ENCODE data around the gene MEGF11.

The MEGF11 gene

GRCh38 chr15:66047321-66048024, 206.1 kb downstream of the MEGF11 start:
- DNase-seq, result no peak

GRCh38 chr15:66046751-66047150, 206.8 kb downstream of the MEGF11 start:
- DNase-seq, result no peak

DNA sequence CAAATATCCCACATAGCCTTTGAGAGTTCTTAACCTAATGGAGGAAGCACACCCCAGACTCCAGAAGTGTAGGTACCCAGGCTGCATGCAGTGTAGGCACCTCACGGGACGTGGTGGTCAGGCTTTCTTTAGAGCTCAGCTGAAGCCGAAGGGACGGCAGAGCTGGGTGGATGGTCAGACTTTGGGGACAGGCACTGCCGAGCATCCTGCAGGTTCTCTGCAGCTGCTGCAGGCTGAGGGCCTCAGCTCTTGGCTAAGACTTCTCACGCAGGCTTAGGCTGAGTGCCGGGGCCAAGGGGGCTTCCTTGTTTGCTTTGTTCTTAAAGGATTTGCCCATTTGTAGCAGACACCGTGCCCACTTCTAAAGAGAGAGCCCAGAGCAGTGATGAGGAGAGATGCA, 207.2 kb downstream of the MEGF11 start:
- DNase-seq, result no peak

GRCh38 chr15:66045542-66045941, 208.0 kb downstream of the MEGF11 start:
- no peak for DNase-seq

GRCh38 chr15:66044837-66045236, 208.7 kb downstream of the MEGF11 start:
- no peak for DNase-seq

- no peak for DNase-seq
Measured at GRCh38 chr15:66043264-66043663, 210.3 kb downstream of the MEGF11 start.

- DNase-seq, result no peak
Measured at GRCh38 chr15:66042624-66043023, 210.9 kb downstream of the MEGF11 start.

DNA sequence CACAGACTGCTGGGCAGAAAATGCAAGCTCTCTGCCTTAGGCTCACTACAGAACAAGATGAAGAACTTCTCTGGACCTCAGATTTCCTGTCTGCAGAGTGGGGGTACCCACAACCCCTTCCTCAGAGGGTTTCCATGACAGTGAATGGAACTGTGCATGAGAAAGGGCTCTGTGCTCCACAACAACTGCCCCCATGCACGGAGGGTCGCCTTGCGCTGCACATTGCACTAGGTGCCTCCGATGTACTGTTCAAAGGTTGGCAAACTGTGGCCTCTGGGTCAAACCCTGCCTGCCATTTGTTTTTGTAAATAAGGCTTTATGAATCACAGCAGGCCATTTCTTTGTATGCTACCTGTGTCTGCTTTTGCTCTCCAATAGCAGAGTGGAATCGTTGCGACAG, 212.3 kb downstream of the MEGF11 start:
- no peak for DNase-seq

DNA sequence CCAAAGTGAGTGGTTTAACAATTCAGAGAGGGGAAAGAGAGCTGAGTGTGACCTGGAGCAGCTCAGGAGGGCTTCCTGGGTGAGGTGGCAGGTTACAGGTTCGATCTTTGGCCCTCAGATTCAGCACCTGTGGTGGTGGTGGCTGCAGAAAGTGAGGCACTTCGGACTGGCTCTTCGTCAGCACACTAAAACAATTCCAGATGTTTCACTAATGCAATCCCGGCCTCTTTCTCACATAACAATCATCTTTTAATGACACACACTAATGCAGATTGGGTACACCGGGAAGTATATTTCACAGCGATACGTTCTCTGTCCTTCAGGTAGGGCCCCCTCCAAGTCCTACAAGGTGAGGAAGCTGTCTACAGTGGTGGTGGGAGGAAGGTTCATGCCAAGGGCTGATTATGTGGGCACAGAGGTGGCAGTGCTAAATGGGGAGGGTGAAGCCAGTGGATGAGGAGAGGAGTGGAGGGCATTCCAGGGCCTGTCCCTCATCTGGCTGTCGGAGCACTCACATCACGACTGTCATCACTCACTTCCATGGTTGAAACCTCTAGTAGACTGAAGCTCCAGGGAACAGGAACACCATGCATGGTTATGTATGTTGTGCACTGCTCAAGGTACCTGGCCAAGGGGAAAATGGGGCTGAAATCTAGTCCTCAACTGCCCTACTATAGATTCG, 213.2 kb downstream of the MEGF11 start:
- no peak for DNase-seq

DNA sequence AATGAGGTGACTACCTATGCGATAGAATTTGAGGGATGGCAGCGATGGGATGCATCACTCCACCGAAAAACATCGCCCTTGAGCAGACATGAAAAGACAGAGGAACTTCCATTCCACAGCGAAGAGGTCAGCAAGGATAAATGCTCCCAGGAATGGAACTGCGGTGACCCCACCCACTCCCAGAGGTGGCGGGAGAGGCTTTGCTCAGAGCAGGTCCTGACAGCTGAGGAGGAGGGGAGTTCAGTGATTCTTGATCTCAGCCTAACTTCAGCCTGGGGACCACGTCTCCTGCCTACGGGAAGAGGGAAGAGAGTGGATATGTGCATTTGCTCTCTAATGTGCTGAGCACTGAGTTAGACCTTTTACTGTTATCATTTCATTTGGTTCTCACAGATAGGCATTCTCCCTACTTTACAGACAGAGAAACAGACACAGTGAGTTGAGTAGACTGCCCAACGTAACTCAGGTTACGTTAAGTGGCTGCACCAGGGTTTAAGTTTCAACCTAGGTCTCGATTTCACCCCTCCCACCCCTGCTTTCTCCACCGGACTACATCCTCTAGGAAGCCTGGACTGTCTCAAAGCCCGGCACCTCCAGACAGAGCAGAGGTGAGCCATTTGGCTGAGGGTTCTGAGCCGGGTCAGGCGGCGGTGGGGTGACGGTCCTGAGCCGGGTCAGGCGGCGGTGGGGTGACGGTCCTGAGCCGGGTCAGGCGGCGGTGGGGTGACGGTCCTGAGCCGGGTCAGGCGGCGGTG, 214.3 kb downstream of the MEGF11 start:
- DNase-seq, result no peak

DNA sequence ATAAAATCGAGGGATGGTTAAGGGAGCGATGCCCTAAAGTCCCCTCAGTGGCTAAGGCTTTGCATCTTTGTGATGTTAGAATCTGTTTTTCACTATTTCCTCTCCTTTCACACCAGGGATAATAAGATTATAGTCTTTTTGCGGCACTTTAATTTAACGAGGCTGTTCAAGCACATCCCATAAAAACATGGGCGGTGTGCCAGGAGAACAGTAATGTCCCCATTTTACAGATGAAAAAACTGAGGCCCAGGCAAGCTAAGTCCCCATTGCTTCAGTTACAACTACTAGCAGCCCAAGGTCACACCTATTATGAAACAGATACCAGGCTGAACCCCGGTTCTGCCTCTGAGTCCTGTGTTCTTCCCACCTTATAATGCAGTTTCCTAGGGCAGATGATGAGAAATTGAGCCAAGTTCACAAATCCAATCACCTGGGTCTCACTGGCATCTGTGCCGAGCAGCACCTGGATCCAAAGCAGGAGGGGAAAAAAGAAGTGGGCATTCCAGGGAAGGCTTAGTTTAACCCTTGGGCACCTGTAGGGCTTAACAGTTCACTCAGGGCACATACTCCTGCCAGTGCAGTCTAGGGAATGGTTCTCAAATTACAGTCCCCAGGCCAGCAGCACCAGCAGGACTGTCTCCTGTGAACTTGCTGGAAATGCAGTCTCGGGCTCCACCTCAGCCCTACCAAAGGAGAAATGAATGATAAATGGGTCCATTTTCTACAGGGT, 215.0 kb downstream of the MEGF11 start:
- DNase-seq, result no peak

- no peak for DNase-seq
Measured at GRCh38 chr15:66036859-66037258, 216.7 kb downstream of the MEGF11 start.

- no peak for DNase-seq
Measured at GRCh38 chr15:66035901-66036300, 217.6 kb downstream of the MEGF11 start.

- no peak for DNase-seq
Measured at GRCh38 chr15:66033143-66033542, 220.4 kb downstream of the MEGF11 start.

GRCh38 chr15:66032006-66032405, 221.5 kb downstream of the MEGF11 start:
- DNase-seq, result no peak

DNA sequence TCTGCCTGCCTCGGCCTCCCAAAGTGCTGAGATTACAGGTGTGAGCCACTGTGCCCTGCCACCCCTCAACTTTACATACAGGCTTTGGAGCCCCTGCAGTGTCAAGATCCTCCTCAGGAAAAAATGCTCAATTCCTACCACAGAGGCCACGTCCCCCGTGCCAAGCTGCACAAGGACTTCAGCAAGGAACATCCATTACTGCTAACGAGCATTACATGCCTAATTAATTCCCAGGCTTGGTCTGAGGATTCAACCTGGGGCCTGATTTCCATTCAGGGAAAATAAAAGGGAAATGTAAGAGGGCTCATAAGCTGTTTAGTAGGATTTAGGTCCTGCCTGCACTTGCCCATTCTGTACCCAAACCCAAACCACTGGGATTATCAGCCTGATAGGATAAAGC, 222.9 kb downstream of the MEGF11 start:
- no peak for DNase-seq

DNA sequence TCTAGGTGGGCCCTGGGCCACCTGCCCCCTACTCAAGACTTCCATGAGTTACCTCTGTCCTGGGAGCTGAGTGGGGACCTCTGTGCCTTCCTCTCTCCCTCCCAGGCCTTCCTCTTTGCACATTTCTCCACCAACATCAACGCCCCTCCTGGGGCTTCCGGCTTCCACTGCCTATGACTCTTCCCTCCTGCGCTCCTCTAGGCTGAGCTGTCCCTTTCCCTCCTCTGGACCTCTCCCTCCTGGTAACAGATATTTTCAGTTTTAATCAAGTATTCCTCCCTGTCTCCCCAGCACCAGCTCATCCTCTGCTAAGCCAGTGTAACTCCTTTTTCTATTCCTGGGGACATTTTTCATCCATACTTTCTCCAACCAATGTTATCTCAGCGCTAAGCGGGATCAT, 223.9 kb downstream of the MEGF11 start:
- DNase-seq, result no peak

- no peak for DNase-seq
Measured at GRCh38 chr15:66027268-66027805, 226.2 kb downstream of the MEGF11 start.

DNA sequence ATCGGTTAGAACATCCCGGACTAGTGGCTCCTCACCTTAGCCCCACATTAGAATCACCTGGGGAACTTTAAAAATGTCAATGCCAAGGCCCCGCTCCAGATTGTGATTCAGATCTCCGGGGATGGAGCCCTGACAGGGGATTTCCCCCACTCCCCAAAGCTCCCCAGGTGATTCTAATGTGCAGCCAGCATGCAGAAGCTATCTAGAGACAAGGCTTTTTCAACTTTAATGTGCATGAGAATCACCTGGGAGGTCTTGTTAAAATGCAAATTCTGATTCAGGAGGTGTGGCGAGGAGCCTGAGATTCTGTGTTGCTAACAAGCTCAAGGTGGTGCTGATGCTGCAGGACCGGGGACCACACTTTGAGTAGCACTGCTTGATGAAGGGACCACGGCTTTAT, 227.6 kb downstream of the MEGF11 start:
- no peak for DNase-seq

DNA sequence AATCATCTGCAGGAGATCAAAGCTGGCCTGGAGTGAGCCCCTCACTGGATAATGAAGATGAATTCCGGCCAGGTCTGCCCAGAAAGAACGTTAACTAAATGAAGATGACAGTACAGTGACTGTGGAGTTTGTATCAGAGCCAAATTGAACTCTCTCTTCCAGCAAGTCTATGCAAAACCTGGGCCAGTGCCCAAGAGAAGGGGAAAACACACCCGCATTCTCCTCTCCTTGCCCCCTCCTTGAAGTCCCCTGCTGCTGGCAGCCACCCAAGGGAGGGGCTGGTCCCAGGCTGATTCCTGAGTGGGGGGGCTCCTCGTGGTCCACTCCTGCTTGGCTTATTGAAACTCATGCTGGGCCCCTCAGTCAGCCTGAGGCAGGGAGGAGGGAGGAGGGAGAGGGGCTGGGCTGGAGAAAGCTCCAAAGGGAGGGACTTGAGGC, 228.5 kb downstream of the MEGF11 start:
- DNase-seq, result no peak

DNA sequence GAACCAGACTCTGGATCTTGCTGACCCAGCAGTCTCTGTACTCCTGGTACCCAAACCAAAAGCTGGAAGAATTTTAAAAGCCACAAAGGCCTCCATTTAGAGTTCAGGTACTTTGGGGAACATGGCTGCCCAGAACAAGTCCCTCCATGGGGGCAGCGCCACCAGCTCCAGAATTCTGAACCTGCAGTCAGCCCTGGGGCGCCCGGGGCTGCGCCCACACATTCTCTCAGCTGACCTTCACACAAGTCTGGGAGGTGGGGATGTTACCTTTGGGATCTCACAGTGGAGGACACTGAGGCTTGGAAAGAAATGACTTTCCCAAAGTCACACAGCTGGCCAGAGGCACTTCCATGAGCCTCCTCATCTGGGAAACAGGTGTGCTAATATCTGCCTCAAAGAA, 229.4 kb downstream of the MEGF11 start:
- no peak for DNase-seq

DNA sequence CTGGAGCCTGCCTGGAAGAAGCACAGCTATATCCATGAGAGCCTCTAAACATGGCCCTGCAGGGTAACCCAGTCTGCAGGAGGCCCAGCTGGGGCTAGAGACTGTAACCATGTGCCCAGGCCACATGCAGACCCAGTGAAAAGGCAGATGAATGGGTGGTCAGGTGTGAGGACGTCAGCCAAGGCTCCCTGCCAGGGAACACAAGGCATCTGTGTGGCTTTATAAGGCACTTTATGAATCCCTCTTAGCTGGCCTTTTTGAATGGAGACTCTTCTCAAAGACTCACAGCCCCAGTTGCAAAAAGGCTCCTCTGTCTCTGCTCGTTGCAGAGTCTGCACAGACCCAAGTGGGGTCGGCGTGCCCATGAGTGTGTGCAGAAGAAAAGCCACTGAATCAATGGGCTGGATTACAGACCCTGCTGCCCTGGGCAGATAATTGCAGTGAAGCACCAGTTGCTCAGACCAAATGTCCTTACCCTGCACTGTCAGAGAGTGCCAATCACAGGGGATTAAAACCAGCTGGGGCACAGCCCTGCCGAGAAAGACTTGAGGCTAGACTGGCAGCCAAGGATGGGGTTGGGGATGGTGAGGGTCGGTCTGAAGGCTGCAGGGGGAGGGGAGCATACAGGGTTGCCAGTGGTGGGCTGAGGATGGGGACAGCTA, 230.1 kb downstream of the MEGF11 start:
- no peak for DNase-seq

- no peak for DNase-seq
Measured at GRCh38 chr15:66022163-66022525, 231.4 kb downstream of the MEGF11 start.
